HFFc6 (cell line): ENCODE measurements around the gene SREK1. TPM values are rescaled to one million over a fixed set of nuclear protein-coding genes. Genes with fewer than 3 reads are reported as not detected.
"Not testable (repeated sequence)": the region's sequence is repeated elsewhere in the genome, so short reads cannot be mapped to it uniquely, and the experiment has no call there.

ENCODE experiments used
- DNase-seq: peaks from one replicate; pipeline ENCODE4 v3.0.0-alpha.2; 2018
- H3K27ac Mint-ChIP-seq: 2 replicates; pipeline ENCODE4 v1.8.0; 2020; ENCODE audit warnings: mild to moderate bottlenecking, mixed read lengths
- H3K27me3 Mint-ChIP-seq: 2 replicates; pipeline ENCODE4 v1.8.0; 2021; ENCODE audit warnings: mild to moderate bottlenecking, moderate library complexity, mixed read lengths; ENCODE audit not compliant: insufficient read depth
- H3K36me3 Mint-ChIP-seq: 2 replicates; pipeline ENCODE4 v1.8.0; 2021; ENCODE audit warnings: low read depth, mixed read lengths
- H3K4me1 Mint-ChIP-seq: 2 replicates; pipeline ENCODE4 v1.8.0; 2020; ENCODE audit warnings: low read depth, mixed read lengths
- H3K4me3 Mint-ChIP-seq: 2 replicates; pipeline ENCODE4 v1.8.0; 2020; ENCODE audit warnings: mild to moderate bottlenecking, moderate library complexity, mixed read lengths
- H3K9me3 Mint-ChIP-seq: 2 replicates; pipeline ENCODE4 v1.8.0; 2020; ENCODE audit warnings: mild to moderate bottlenecking, mixed read lengths
- CTCF ChIP-seq: fragments of 200-600 bp; sonication (generic); IDR thresholded peaks from 2 replicates; pipeline ENCODE4 v1.5.0; 2021; ENCODE audit warnings: antibody characterized with exemption, mild to moderate bottlenecking
- total RNA-seq, 6 experiments: library from RNA; stranded (reverse); fragmentation: NEBNext Ultra II Directional; extraction: Animal tissue kit (Norgen Biotek cat#: 25700); gene quantifications; 2 replicates in 1 of 6; 3 replicates in 5 of 6; pipeline ENCODE4 v1.2.3, GENCODE V29; 2021

SREK1 gene
- total RNA-seq, 6 experiments from 2014 or later = 32.4 to 39.7 (median 37.0) TPM

DNA sequence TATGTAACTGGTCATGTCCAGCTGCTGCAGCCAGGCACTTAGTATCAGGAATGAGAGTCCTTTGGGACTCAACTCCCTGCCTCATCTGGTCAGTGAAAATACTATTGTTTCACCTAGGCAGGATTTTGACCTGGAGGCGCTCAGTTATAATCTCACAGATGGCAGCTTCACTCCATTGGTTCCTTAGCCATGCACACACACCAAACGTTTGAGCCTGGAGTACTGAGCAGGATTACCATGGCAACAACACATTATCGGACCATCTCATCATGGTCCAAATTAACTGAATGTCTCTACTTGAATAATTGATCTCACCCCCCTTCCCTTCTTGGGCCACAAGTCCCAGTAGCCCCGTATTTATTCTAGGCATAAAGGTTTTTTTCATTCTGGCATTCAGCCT lies 15.0 kb upstream of the SREK1 start:
- DNase-seq = no peak
- Mint-ChIP-seq H3K27ac (no peak overlapping the region), H3K27me3 (no peaks in the 10 kb centered on the region; the same call in 1 of the 2 replicates), H3K36me3 (peaks cover 9% of the 10 kb centered on the region), H3K4me1 (no peaks in the 10 kb centered on the region), H3K9me3 (peaks cover 14% of the 10 kb centered on the region), H3K4me3 (no peak overlapping the region)
- no peak for TF ChIP-seq CTCF

GRCh38 chr5:66130493-66130892 lies 13.6 kb upstream of the SREK1 start:
- Mint-ChIP-seq H3K4me1 (no peaks in the 10 kb centered on the region), H3K27ac (no peak overlapping the region), H3K9me3 (peaks cover 14% of the 10 kb centered on the region), H3K4me3 (no peak overlapping the region), H3K27me3 (no peaks in the 10 kb centered on the region; the same call in 1 of the 2 replicates), H3K36me3 (peaks cover 9% of the 10 kb centered on the region)
- TF ChIP-seq CTCF = no peak
- no peak for DNase-seq

DNA sequence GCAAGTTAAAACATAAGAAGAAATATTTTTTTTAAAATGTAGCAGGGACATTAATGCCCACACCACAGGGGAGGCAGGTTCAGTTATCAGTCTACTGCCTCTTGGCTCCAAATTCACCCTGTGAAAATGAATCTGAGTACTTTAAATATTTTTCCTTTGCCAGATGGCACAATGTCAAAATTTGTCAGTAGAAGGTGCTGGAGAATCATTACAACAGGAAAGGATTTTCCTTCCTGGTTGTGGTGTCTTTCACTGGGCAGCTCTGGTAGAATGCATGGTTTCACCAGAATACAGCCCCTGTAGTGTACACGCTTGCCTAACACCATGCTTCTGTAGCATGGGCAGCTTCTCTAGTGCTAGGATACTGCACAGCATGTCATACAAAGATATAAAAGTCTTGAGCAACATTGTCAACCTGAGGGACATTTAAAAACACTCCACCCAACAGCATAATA lies 9.7 kb upstream of the SREK1 start:
- no peak for DNase-seq
- Mint-ChIP-seq H3K36me3 (peaks cover 7% of the 10 kb centered on the region), H3K27ac (no peak overlapping the region), H3K27me3 (no peaks in the 10 kb centered on the region; the same call in 1 of the 2 replicates), H3K4me3 (no peak overlapping the region), H3K4me1 (no peaks in the 10 kb centered on the region), H3K9me3 (peaks cover 12% of the 10 kb centered on the region)
- TF ChIP-seq CTCF = no peak

GRCh38 chr5:66136053-66136452 lies 8.0 kb upstream of the SREK1 start:
- no peak overlapping the region for H3K4me3 Mint-ChIP-seq
- no peaks in the 10 kb centered on the region for H3K4me1 Mint-ChIP-seq
- DNase-seq = no peak
- H3K27me3 Mint-ChIP-seq = no peaks in the 10 kb centered on the region; the same call in 1 of the 2 replicates
- H3K27ac Mint-ChIP-seq = no peak overlapping the region
- H3K36me3 Mint-ChIP-seq = no peaks in the 10 kb centered on the region
- H3K9me3 Mint-ChIP-seq = no peaks in the 10 kb centered on the region
- TF ChIP-seq CTCF = no peak

DNA sequence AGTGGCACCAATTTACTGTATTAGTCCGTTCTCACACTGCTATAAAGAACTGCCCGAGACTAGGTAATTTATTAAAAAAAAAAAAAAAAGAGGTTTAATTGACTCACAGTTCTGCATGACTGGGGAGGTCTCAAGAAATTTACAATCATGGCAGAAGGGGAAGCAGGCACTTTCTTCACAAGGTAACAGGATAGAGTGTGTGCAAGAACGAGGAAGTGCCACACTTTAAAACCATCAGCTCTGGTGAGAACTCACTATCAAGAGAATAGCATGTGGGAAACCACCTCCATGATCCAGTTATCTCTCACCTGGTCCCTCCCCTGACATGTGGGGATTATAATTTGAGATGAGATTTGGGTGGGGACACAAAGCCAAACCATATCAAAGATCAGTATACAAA lies 7.2 kb upstream of the SREK1 start:
- H3K4me3 Mint-ChIP-seq, H3K4me1 Mint-ChIP-seq, DNase-seq, H3K36me3 Mint-ChIP-seq, H3K27ac Mint-ChIP-seq, H3K27me3 Mint-ChIP-seq, H3K9me3 Mint-ChIP-seq: not testable (repeated sequence)

DNA sequence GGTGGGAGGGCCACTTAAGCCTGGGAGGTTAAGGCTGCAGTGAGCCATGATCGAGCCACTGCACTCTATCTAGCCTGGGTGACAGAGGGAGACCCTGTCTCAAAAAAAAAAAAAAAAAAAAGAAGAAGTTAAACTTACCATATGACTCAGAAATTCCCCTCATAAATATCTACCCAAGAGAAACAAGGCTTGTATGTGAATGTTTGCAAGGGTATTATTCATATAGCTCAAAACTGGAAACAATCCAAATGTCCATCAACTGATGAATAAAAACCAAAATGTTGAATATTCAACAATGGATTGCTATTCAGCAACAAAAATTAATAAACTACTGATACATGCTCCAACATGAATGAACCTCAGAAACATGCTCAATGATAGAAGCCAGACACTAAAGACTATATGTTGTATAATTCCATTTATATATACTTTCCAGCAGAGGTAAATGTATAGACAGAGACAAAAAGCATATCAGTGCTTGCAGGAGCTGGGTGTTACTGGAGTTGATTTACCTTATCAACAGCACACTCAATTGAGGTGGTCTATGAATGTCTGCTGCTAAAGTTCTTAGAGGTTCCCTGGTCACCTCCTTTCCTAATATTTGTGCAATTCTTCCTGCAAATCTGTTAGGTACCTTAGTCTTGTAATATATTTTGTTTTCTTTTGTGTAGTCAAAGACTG lies 5.3 kb upstream of the SREK1 start:
- Mint-ChIP-seq H3K9me3 (no peaks in the 10 kb centered on the region), H3K36me3 (no peaks in the 10 kb centered on the region), H3K4me3 (no peak overlapping the region), H3K27ac (no peak overlapping the region), H3K4me1 (peaks cover 5% of the 10 kb centered on the region), H3K27me3 (no peaks in the 10 kb centered on the region; the same call in 1 of the 2 replicates)
- TF ChIP-seq CTCF = no peak
- no peak for DNase-seq
